ENCODE measurements around the gene ETV6.

DNA sequence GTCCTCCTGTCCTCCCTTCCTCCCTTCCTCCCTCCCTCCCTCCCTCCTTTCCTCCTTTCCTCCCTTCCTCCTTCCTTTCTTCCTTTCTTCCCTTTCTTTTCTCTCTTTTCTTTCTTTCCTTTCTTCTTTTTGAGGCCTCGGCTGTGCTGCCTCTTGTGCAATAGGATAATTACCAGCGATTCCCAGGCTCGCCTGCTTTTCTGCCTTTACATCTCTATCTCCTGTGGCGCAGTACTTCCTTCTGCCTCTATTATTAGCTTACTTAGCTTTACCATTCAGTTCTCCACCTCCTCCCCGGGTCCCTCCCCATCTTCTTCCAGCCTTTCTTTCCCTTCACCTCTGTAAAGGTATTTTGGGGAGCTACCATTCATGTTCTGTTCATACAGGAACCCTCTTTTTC is 19.9 kb downstream of the ETV6 start:
- TF ChIP-seq, protein P1, sequence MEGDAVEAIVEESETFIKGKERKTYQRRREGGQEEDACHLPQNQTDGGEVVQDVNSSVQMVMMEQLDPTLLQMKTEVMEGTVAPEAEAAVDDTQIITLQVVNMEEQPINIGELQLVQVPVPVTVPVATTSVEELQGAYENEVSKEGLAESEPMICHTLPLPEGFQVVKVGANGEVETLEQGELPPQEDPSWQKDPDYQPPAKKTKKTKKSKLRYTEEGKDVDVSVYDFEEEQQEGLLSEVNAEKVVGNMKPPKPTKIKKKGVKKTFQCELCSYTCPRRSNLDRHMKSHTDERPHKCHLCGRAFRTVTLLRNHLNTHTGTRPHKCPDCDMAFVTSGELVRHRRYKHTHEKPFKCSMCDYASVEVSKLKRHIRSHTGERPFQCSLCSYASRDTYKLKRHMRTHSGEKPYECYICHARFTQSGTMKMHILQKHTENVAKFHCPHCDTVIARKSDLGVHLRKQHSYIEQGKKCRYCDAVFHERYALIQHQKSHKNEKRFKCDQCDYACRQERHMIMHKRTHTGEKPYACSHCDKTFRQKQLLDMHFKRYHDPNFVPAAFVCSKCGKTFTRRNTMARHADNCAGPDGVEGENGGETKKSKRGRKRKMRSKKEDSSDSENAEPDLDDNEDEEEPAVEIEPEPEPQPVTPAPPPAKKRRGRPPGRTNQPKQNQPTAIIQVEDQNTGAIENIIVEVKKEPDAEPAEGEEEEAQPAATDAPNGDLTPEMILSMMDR (IDR thresholded peaks at IDR 0.05) = no peak
- no peak for TF ChIP-seq POLR2A (IDR thresholded peaks at IDR 0.05)
